HG03103 (cell line): ENCODE measurements around the gene IRAK1BP1.
"Not testable (repeated sequence)": the region's sequence is repeated elsewhere in the genome, so short reads cannot be mapped to it uniquely, and the experiment has no call there.

Experiments
- ATAC-seq: cut with Tn5 transposase; IDR thresholded peaks from one replicate; pipeline ENCODE4 v1.9.1; 2021; ENCODE audit warnings: low read depth; ENCODE audit not compliant: unreplicated experiment

The IRAK1BP1 gene

DNA sequence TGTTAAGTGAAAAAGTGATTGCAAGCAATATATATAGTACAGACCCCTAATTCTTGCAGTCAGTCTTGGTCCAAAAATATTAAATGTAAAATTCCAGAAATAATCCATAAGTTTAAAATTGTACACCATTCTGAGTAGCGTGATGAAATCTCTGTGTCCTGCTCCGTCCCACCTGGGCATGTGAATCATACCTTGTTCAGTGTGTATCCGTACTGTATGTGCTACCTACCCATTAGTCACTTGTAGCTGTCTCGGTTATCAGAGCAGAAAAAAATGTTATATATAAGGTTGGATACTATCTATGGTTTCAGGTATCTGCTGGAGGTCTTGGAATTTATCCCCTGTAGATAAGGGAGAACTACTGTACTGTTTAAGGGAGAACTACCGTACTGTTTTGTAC lies 16.3 kb downstream of the IRAK1BP1 start:
- no peak for ATAC-seq

DNA sequence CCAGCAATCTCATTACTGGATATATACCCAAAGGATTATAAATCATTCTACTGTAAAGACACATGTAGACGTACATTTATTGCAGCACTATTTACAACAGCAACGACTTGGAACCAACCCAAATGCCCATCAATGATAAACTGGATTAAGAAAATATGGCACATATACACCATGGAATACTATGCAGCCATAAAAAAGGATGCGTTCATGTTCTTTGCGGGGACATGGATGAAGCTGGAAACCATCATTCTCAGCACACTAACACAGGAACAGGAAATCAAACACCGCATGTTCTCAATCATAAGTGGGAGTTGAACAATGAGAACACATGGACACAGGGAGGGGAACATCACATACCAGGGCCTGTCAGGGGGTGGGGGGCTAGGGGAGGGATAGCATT lies 22.6 kb downstream of the IRAK1BP1 start:
- ATAC-seq, result not testable (repeated sequence)

DNA sequence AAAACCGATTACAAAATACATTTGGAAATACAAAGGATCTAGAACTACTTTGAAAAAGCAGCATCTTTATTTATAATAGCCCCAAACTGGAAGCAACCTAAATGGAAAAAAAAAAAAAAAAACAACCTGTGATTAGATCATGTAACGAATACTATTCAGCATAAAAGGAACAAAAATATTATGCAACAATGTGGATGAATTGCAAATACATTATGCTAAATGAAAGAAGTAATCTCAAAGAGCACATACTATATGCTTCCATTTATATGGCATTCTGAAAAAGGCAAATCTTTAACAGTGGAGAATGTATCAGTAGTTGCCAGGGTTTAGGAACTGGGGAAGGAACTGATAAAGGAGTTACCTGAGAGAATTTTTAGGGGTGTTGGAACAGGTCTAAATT lies 28.9 kb downstream of the IRAK1BP1 start:
- ATAC-seq, result no peak

- no peak for ATAC-seq
These were observed 41.3 kb downstream of the IRAK1BP1 start for GRCh38 chr6:78908621-78909020.

DNA sequence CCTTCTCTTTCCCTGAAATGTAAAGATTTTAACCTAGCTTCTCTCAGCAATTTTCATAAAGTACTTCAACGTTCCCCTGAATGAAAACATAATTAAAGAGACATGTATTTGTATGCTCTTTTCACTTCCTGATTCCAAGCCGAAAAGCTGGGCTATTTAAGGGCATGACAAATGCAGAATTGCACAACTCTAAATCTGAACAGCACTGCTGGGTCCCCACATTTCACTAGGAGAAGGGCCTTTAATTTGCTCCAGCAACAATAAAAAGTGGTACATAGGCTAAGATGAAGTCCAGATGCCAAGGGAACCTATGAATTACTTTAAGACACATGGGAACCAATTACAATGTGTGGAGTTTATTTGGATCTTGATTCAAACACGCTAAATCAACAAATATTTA lies 42.0 kb downstream of the IRAK1BP1 start:
- no peak for ATAC-seq

GRCh38 chr6:78910010-78910409 lies 42.7 kb downstream of the IRAK1BP1 start:
- no peak for ATAC-seq

DNA sequence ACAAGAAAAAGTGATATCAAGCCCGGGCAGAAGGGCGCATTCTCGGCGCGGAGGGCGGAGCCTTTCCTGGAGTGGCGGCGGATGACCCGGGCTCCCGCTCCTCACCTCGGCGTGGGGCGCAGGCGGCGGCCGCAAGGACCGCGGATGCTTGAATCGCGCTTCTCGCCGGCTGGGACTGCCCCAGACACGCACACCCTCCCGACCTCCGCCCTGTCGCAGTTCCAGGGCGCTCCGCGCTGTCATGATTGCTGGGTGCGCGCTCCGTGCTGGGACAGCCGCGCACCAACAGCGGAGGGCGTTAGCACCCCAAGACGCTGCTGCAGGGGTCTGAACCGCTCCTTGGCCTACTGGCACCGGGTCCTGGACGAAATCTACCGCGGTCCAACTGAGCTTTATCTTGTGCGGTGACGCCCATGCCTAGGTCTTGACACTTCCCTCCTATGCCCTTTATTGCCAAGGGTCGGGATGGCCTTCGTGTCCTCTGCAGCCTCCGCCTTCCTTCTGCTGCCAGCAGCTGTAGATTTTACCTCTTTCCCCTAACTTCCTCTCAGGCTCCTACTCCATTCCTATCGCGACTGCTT lies 43.3 kb downstream of the IRAK1BP1 start:
- ATAC-seq, result peak; percentile 64

- no peak for ATAC-seq
These were observed 44.0 kb downstream of the IRAK1BP1 start for GRCh38 chr6:78911218-78911940.

DNA sequence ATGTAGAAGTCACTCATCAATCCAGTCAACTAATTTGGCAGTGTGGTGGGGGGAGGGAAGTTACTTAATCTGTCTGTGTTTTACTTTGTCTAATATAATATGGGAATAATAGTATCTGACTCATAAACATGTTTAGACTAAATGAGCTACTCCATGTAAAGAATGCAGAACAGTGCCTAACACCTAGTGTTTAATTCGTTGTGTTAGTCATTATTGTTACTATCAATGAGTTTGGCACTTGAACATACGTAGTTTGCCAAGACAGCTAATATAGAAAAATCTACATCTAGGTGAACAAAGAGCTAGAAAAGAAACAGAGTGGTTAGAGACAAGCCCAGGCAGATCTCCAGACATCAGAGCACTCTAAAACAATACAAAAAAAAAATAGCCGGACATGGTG lies 49.1 kb downstream of the IRAK1BP1 start:
- ATAC-seq, result no peak

- ATAC-seq, result no peak
These were observed 50.4 kb downstream of the IRAK1BP1 start for GRCh38 chr6:78917788-78918187.

GRCh38 chr6:78921168-78921567 lies 53.8 kb downstream of the IRAK1BP1 start:
- ATAC-seq, result not testable (repeated sequence)

DNA sequence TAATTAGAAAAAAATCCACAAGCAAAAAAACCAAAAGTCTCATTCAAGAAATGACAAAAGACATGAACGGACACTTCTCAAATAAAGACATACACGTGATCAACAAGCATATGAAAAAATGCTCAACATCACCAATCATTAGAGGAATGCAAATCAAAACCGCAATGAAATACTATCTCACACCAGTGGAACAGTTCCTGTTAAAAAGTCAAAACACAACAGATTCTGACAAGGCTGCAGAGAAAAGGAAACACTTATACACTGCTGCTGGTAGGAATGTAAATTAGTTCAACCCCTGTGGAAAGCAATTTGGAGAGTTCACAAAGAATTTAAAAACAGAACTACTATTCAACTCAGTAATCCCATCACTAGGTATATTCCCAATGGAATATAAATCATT lies 58.0 kb downstream of the IRAK1BP1 start:
- ATAC-seq, result no peak

- ATAC-seq, result no peak
These were observed 68.2 kb downstream of the IRAK1BP1 start for GRCh38 chr6:78935553-78935952.

- no peak for ATAC-seq
These were observed 69.2 kb downstream of the IRAK1BP1 start for GRCh38 chr6:78936515-78936914.

GRCh38 chr6:78942446-78942845 lies 75.1 kb downstream of the IRAK1BP1 start:
- no peak for ATAC-seq

DNA sequence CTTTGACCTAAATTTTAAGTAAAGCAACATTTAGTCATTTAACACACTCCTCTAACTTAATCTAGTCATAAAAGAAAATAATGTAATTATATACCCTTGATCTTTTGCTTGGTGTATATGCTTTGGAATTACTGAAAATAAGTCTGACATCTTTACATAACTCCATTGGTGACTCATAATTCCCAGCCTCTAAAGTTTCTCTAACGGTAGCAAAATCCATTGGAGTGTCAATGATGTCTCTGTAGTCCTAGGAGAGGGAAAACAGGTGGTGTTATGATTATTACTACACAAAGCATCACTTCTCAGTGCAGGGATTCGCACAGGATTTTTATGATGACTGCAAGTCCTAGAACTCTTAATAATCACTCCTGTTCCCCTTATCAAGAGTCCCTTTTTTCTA lies 80.2 kb downstream of the IRAK1BP1 start:
- no peak for ATAC-seq

- no peak for ATAC-seq
These were observed 80.6 kb downstream of the IRAK1BP1 start for GRCh38 chr6:78947962-78948361.

GRCh38 chr6:78948785-78949184 lies 81.4 kb downstream of the IRAK1BP1 start:
- ATAC-seq, result no peak

DNA sequence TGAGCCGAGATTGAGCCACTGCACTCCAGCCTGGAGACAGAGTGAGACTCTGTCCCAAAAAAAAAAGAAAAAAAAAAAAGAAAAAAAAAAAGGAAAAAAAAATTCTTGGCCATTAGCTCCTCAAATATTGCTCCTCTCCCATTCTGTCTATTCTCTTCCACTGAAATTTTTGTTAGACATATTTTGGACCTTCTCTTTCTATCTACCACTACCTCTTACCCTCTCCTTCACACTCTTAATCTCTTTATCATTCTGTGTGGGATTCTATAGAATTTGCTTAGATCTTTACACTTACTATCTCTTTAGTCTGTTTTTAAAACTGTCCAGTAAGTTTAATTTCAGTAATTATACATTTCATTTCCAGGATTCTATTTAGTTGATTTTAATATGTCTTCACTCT lies 85.0 kb downstream of the IRAK1BP1 start:
- no peak for ATAC-seq
